ENCODE measurements around the gene VAV1. TPM values are rescaled to one million over a fixed set of nuclear protein-coding genes. Genes with fewer than 3 reads are reported as not detected.

VAV1 gene
- total and polyA plus RNA-seq, 9 donors: 0.71 to 5.0 (median 2.0) TPM

GRCh38 chr19:6833166-6833790 lies 60.8 kb downstream of the VAV1 start:
- Histone ChIP-seq H3K4me3 (no peak overlapping the region), H3K27ac (no peak overlapping the region), H3K27me3 (no peaks in the 10 kb centered on the region), H3K9me3 (no peaks in the 10 kb centered on the region), H3K36me3 (no peaks in the 10 kb centered on the region), H3K4me1 (ENCODE audit: insufficient read depth) (no peaks in the 10 kb centered on the region)
- DNase-seq: no peak
- 87 to 88% (median 88%) methylated on average over 16 of the region's 16 CpGs for WGBS, 3 donors
- TF ChIP-seq CTCF (IDR thresholded peaks at IDR 0.05) (no peak), POLR2A (IDR thresholded peaks at IDR 0.05) (no peak), EP300 (IDR thresholded peaks at IDR 0.05) (no peak)
- intact Hi-C loops (cut with DNase I): no loop called here

GRCh38 chr19:6834433-6834832 lies 61.9 kb downstream of the VAV1 start:
- Histone ChIP-seq H3K4me1 (ENCODE audit: insufficient read depth) (no peaks in the 10 kb centered on the region), H3K27me3 (no peaks in the 10 kb centered on the region), H3K27ac (no peak overlapping the region), H3K4me3 (no peak overlapping the region), H3K9me3 (no peaks in the 10 kb centered on the region), H3K36me3 (no peaks in the 10 kb centered on the region)
- TF ChIP-seq CTCF (IDR thresholded peaks at IDR 0.05) (no peak), EP300 (IDR thresholded peaks at IDR 0.05) (no peak)
- no peak for DNase-seq
- 90 to 97% (median 95%) methylated on average over 2 of the region's 2 CpGs for WGBS, 3 donors
- intact Hi-C loops (cut with DNase I): loop anchor here in 1 of 4 donors (1.0 kb wide), 1 partner anchor 18 kb away; no protein-coding TSS in a partner anchor

- H3K4me3 ChIP-seq: no peak overlapping the region
- no peak for DNase-seq
- H3K27me3 ChIP-seq: no peaks in the 10 kb centered on the region
- no peaks in the 10 kb centered on the region for H3K36me3 ChIP-seq
- intact Hi-C loops (cut with DNase I): no loop called here
- no peaks in the 10 kb centered on the region for H3K4me1 ChIP-seq (ENCODE audit: insufficient read depth)
- WGBS, 3 donors: 88 to 92% (median 88%) methylated on average over 3 of the region's 3 CpGs
- H3K9me3 ChIP-seq: no peaks in the 10 kb centered on the region
- no peak overlapping the region for H3K27ac ChIP-seq
- TF ChIP-seq POLR2A (IDR thresholded peaks at IDR 0.05) (no peak), CTCF (IDR thresholded peaks at IDR 0.05) (no peak), EP300 (IDR thresholded peaks at IDR 0.05) (no peak)
These were observed 63.0 kb downstream of the VAV1 start for GRCh38 chr19:6835501-6835900.

- no peak for DNase-seq
- Histone ChIP-seq H3K4me1 (ENCODE audit: insufficient read depth) (no peaks in the 10 kb centered on the region), H3K9me3 (no peaks in the 10 kb centered on the region), H3K27ac (no peak overlapping the region), H3K36me3 (no peaks in the 10 kb centered on the region), H3K27me3 (no peaks in the 10 kb centered on the region), H3K4me3 (no peak overlapping the region)
- 36 to 44% (median 36%) methylated on average over 2 of the region's 2 CpGs for WGBS, 3 donors
- intact Hi-C loops (cut with DNase I): no loop called here
- TF ChIP-seq EP300 (IDR thresholded peaks at IDR 0.05) (no peak), CTCF (IDR thresholded peaks at IDR 0.05) (no peak), POLR2A (IDR thresholded peaks at IDR 0.05) (no peak)
These were observed 65.0 kb downstream of the VAV1 start for GRCh38 chr19:6837525-6837924.

Measured in ovary (tissue), 9 donors.